IPS-18a (cell line): ENCODE measurements around the gene IFI44L.

ENCODE experiments used
- H3K27ac ChIP-seq: one replicate; pipeline ENCODE4 v1.5.1; 2013; ENCODE audit warnings: low read length
- H3K27me3 ChIP-seq: one replicate; pipeline ENCODE4 v1.6.1; 2013; ENCODE audit warnings: mild to moderate bottlenecking, low read length; ENCODE audit not compliant: control insufficient read depth, insufficient read depth
- H3K36me3 ChIP-seq: one replicate; pipeline ENCODE4 v1.6.1; 2013; ENCODE audit warnings: low read depth, low read length; ENCODE audit not compliant: control insufficient read depth
- H3K4me1 ChIP-seq: one replicate; pipeline ENCODE4 v1.6.1; 2013; ENCODE audit warnings: low read depth, low read length; ENCODE audit not compliant: control insufficient read depth
- H3K4me3 ChIP-seq: one replicate; pipeline ENCODE4 v1.5.1; 2013; ENCODE audit warnings: low read length
- H3K9ac ChIP-seq: one replicate; pipeline ENCODE4 v1.6.1; 2013; ENCODE audit warnings: mild to moderate bottlenecking, low read length, moderate library complexity
- H3K9me3 ChIP-seq: one replicate; pipeline ENCODE4 v1.6.1; 2013; ENCODE audit warnings: low read depth, low read length; ENCODE audit not compliant: control insufficient read depth

IFI44L gene

DNA sequence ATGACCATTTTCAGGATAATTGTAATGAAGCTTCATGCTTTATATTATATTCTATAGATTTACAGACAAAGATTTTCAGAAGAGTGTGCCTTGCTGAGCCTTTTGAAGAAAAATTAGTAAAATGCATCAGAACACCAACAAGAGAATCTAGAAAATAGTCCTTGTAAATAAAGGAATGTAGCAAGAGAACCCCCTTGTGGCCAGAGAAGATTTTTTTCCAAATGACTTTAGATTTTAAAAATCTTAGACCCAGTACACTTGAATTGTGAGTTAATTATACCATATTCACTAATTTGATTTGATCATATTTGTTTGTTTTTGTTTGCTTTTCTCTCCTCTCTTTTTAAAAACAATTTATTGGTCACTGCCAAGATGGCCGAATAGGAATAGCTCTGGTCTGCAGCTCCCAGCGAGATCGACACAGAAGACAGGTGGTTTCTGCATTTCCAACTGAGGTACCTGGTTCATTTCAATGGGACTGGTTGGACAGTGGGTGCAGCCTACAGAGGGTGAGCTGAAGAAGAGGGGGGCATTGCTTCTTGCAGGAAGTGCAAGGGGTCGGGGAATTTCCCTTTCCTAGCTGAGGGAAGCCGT, 12.8 kb upstream of the IFI44L start:
- Histone ChIP-seq H3K27me3 (no peaks in the 10 kb centered on the region), H3K9ac (no peak overlapping the region), H3K36me3 (no peaks in the 10 kb centered on the region), H3K27ac (no peak overlapping the region), H3K4me1 (no peaks in the 10 kb centered on the region), H3K9me3 (no peaks in the 10 kb centered on the region), H3K4me3 (no peak overlapping the region)

DNA sequence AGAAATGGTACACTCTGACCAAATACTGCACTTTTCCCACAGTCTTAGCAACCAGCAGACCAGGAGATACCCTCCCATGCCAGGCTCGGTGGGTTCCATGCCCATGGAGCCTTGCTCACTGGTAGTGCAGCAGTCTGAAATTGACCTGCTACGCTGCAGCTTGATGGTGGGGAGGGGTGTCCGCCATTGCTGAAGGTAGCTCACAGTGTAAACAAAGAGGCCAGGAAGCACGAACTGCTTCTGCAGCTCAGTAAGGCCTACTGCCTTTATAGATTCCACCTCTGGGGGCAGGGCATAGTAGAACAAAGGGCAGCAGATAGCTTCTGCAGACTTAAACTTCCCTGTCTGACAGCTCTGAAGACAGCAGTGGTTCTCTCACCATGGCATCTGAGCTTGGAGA, 12.3 kb upstream of the IFI44L start:
- H3K9ac ChIP-seq, result no peak overlapping the region
- no peaks in the 10 kb centered on the region for H3K27me3 ChIP-seq
- H3K4me3 ChIP-seq, result no peak overlapping the region
- no peaks in the 10 kb centered on the region for H3K4me1 ChIP-seq
- H3K27ac ChIP-seq, result no peak overlapping the region
- no peaks in the 10 kb centered on the region for H3K36me3 ChIP-seq
- H3K9me3 ChIP-seq, result no peaks in the 10 kb centered on the region

DNA sequence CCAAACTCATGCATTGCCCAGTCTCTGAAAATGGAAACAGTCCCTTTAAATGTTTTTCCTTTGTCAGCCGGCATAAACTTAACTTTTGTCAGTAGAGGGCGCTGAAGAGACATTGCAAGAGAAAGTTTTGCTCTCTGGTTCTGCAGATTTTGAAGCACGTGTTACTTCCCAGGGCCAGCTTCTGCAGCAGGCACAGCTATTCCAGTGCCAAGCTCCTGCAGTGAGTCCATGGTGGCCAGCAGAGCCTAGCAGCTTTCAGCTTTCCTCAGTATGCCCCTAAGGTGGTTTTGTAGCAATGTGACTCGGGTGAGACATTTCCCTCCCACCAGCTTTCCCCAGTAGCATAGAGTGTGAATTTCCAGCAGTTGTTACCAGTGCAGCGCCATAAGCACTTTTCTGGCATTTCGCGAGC, 2.6 kb upstream of the IFI44L start:
- Histone ChIP-seq H3K36me3 (no peaks in the 10 kb centered on the region), H3K4me3 (no peak overlapping the region), H3K9ac (no peak overlapping the region), H3K4me1 (no peaks in the 10 kb centered on the region), H3K27me3 (no peaks in the 10 kb centered on the region), H3K27ac (no peak overlapping the region), H3K9me3 (no peaks in the 10 kb centered on the region)

DNA sequence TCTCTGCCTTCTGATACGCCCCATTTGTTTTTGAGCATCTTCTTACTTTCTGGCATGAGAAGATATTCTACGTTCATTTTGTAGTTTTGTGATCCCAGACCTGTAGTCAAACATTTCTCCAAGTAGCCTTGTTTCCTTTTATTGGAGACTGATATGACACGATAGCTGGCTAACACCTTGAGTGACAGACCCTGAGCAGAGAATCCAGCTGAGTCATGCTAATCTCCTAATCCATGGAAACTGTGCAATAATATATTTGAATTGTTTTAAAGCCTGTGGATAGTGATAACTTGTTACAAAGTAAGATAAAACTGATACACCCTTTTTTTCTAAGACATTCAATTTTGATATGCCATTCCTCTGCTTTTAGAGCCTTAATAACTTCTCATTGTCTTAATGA, 1.2 kb upstream of the IFI44L start:
- no peaks in the 10 kb centered on the region for H3K4me1 ChIP-seq
- no peaks in the 10 kb centered on the region for H3K27me3 ChIP-seq
- H3K27ac ChIP-seq, result no peak overlapping the region
- H3K36me3 ChIP-seq, result no peaks in the 10 kb centered on the region
- H3K9me3 ChIP-seq, result no peaks in the 10 kb centered on the region
- no peak overlapping the region for H3K4me3 ChIP-seq
- H3K9ac ChIP-seq, result no peak overlapping the region

DNA sequence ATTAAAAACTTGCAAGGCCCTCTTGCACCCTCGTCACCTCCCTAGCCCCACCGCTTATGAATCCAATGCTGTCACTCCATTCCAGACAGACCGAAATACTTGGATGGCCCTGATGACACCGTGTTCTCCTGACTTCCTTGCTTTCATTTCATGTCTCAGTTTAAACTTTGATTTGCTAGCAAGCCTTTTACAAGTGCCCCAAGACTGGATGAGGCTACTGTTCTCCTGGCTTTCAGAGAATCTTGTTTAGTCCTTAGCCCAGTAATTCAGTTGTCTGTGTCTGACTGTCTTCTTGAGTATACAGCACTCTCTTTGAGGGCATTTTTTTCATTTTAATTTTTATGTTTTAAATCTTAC, 824 bp upstream of the IFI44L start:
- H3K27me3 ChIP-seq, result no peaks in the 10 kb centered on the region
- H3K4me1 ChIP-seq, result no peaks in the 10 kb centered on the region
- no peak overlapping the region for H3K27ac ChIP-seq
- H3K36me3 ChIP-seq, result no peaks in the 10 kb centered on the region
- H3K4me3 ChIP-seq, result no peak overlapping the region
- H3K9me3 ChIP-seq, result no peaks in the 10 kb centered on the region
- no peak overlapping the region for H3K9ac ChIP-seq

DNA sequence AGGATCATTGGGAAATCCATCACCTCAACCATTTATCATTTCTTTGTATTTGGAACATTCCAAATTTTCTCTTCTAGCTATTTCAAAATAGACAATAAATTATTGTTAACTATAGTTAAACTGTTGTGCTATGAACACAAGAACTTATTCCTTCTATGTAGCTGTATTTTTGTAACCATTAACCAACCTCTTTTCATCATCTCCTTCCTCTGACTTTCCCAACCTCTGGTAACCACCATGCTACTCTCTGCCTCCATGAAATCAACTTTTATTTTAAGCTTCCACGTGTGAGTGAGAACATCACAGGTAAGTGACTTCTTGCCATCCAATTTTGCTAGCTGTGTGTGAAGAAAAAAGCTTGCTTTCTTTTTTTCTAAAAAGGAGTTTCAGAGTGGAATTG, 418 bp downstream of the IFI44L start:
- Histone ChIP-seq H3K9me3 (no peaks in the 10 kb centered on the region), H3K9ac (no peak overlapping the region), H3K27ac (no peak overlapping the region), H3K27me3 (no peaks in the 10 kb centered on the region), H3K4me3 (no peak overlapping the region), H3K36me3 (no peaks in the 10 kb centered on the region), H3K4me1 (no peaks in the 10 kb centered on the region)

DNA sequence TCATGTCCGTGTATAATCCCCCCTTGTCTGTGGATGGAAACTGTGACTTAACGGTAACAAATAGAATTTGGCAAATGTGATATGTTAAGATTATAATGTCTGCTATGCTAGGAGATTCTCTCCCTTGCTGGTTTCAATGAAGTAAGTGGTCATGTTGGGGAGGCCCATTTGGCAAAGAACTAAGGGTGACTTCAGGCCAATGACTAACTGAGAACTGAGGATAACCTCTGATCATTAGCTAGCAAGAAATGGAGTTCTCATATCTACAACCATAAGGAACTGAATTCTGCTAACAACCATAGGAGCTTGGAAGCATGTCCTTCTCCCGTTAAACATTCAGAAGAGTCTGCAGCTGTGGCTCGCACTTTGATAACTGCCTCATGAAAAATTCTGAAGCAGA, 2.3 kb downstream of the IFI44L start:
- H3K36me3 ChIP-seq, result no peaks in the 10 kb centered on the region
- no peak overlapping the region for H3K27ac ChIP-seq
- no peaks in the 10 kb centered on the region for H3K27me3 ChIP-seq
- H3K9ac ChIP-seq, result no peak overlapping the region
- H3K4me3 ChIP-seq, result no peak overlapping the region
- H3K9me3 ChIP-seq, result no peaks in the 10 kb centered on the region
- no peaks in the 10 kb centered on the region for H3K4me1 ChIP-seq

DNA sequence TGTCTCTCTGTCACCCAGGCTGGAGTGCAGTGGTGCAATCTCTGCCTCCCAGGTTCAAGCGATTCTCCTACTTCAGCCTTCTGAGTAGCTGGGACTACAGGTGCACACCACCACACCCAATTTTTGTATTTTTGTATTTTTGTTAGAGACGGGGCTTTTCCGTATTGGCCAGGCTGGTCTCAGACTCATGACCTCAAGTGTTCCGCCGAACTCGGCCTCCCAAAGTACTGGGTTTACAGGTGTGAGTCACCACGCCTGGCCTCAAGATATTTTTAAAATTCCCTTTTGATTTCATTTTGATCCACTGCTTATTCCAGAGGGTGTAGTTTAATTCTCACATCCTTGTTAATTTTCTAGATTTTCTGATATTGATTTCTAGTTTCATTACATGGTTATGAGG, 3.8 kb downstream of the IFI44L start:
- Histone ChIP-seq H3K27me3 (no peaks in the 10 kb centered on the region), H3K4me3 (no peak overlapping the region), H3K27ac (no peak overlapping the region), H3K9me3 (no peaks in the 10 kb centered on the region), H3K4me1 (no peaks in the 10 kb centered on the region), H3K9ac (no peak overlapping the region), H3K36me3 (no peaks in the 10 kb centered on the region)

DNA sequence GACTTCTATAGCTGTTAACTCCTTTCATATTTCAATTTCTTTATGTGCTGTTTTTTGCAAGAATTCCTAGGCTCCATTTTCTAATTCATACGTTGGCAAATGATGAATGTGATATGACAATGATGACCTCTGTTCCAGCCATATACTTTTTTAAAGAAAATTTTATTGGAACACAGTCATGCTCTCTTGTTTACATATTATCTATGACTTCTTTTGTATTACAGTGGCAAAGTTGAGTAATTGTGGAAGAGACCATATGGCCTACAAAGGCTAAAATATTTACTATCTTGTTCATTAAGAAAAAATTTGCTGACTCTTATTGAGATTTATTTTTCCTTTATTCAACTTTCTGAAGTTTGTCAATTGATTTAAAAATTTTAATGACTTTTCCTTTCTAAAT, 7.1 kb downstream of the IFI44L start:
- Histone ChIP-seq H3K9ac (no peak overlapping the region), H3K36me3 (no peaks in the 10 kb centered on the region), H3K27ac (no peak overlapping the region), H3K4me3 (no peak overlapping the region), H3K4me1 (no peaks in the 10 kb centered on the region), H3K9me3 (no peaks in the 10 kb centered on the region), H3K27me3 (no peaks in the 10 kb centered on the region)

DNA sequence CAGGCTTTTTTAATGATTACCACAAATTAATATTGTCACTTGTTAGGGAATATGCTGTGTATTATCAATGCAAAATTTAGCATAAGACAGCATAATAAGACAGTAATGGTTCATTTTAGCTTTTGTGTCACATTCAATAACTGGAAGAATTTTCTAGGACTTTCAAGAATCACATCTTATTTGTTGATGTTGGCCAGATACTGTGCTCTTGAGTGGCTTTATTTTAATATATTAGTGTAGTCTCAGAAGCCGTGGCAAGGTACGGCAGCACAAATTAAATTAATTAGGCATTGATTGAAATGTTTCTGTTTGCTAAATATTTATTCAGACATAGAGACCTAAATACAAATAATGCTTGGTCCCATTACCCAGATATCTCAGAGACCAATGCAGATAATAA, 10.4 kb downstream of the IFI44L start:
- Histone ChIP-seq H3K9me3 (no peaks in the 10 kb centered on the region), H3K4me1 (no peaks in the 10 kb centered on the region), H3K9ac (no peak overlapping the region), H3K4me3 (no peak overlapping the region), H3K27ac (no peak overlapping the region), H3K36me3 (no peaks in the 10 kb centered on the region), H3K27me3 (no peaks in the 10 kb centered on the region)

DNA sequence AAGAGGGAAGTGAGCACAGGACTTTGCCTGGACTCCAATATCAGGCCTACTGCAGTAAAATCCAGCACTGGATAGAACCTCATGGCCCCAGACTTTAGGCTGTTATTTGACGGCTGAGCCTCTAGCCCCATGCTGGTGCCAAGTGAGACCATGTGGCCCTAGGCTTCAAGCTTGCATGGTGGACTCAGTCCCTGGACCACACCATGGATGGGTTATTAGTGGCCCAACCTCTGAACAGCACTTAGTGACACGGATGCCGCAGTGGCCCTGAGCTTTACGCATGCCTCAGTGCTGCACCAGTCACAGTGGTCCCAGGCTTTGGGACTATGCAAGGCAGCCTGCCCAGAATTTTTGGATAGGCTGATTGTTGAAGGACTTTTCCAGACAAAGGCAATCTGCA, 13.0 kb downstream of the IFI44L start:
- H3K9ac ChIP-seq, result no peak overlapping the region
- no peaks in the 10 kb centered on the region for H3K27me3 ChIP-seq
- H3K27ac ChIP-seq, result no peak overlapping the region
- no peak overlapping the region for H3K4me3 ChIP-seq
- H3K4me1 ChIP-seq, result no peaks in the 10 kb centered on the region
- H3K9me3 ChIP-seq, result no peaks in the 10 kb centered on the region
- no peaks in the 10 kb centered on the region for H3K36me3 ChIP-seq

DNA sequence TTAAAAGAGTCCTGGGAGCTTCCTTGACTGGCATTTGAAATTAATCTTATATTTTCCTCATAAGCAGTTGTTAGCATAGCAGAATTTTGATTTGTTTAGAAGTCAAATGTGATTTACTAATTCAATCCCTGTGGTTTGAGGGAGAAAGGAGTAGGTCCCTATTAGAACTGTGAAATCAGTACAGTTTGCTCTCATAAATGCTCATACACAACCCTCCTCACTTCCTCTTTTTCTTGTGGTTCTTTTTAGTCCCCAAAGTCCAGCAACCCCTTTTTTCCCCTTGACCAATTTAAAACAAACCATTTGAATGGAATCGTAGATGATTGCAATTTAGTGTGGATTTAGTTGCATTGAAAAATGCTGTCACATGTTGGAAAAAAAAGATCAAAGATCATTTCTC, 20.2 kb downstream of the IFI44L start:
- H3K4me3 ChIP-seq, result no peak overlapping the region
- H3K9ac ChIP-seq, result no peak overlapping the region
- H3K27me3 ChIP-seq, result no peaks in the 10 kb centered on the region
- H3K27ac ChIP-seq, result no peak overlapping the region
- no peaks in the 10 kb centered on the region for H3K4me1 ChIP-seq
- no peaks in the 10 kb centered on the region for H3K36me3 ChIP-seq
- no peaks in the 10 kb centered on the region for H3K9me3 ChIP-seq
